Measurements from ENCODE around the gene SMIM36. TPM values are rescaled to one million over a fixed set of nuclear protein-coding genes. Genes with fewer than 3 reads are reported as not detected.

Gene SMIM36
- total RNA-seq, 1 donor from 2014 or later = not detected

DNA sequence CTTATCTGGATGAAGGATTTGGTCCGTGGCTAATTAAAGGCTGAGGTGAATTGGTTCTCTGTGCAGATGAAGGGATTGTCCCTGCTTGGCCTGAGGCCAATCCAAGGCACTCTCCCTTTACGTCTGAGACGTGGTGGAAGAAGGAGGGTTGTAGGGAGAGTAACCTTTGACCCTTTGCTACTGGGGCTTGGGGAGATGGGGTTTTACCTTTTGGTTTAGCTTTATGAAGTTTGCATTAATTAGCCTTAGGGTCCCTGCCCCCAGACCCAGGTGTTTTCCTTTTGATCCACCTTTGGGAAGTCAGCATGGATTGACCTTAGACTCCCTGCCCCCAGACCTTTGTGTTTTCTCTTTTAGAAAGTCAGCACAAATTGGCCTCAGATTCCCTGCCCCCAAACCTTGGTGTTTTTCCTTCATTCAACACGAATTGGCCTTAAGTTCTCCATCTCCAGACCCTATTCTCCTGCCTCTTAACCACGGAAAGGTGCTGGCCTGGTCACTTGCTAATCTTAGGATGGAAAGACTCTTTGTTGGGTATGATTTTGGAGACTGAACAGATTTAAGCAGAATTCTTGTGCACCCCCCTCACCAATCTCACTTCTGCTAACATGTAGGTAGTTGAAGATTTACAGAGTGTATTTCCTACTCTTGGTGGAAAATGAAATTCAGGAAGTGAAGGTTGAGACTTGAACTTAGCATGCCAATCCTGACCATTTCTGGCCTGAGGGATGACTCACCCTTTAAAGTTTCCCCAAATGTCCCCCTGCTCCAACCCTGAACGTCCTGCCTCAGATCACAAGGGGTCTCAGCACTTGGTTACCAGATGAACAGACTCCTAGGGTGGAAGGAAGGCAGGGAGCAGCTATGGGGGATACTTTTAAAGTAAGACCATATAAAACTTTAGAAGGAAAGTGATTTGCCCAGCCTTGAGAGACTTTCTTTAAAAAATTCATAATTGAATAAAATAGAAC is 66.5 kb downstream of the SMIM36 start:
- FAIRE-seq = peak; percentile 77
- H3K4me3 ChIP-seq (ENCODE audit: low read depth, low read length) = no peak overlapping the region
- TF ChIP-seq, protein P1, sequence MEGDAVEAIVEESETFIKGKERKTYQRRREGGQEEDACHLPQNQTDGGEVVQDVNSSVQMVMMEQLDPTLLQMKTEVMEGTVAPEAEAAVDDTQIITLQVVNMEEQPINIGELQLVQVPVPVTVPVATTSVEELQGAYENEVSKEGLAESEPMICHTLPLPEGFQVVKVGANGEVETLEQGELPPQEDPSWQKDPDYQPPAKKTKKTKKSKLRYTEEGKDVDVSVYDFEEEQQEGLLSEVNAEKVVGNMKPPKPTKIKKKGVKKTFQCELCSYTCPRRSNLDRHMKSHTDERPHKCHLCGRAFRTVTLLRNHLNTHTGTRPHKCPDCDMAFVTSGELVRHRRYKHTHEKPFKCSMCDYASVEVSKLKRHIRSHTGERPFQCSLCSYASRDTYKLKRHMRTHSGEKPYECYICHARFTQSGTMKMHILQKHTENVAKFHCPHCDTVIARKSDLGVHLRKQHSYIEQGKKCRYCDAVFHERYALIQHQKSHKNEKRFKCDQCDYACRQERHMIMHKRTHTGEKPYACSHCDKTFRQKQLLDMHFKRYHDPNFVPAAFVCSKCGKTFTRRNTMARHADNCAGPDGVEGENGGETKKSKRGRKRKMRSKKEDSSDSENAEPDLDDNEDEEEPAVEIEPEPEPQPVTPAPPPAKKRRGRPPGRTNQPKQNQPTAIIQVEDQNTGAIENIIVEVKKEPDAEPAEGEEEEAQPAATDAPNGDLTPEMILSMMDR (IDR thresholded peaks at IDR 0.05; ENCODE audit: insufficient read depth, low read length, severe bottlenecking) = no peak

DNA sequence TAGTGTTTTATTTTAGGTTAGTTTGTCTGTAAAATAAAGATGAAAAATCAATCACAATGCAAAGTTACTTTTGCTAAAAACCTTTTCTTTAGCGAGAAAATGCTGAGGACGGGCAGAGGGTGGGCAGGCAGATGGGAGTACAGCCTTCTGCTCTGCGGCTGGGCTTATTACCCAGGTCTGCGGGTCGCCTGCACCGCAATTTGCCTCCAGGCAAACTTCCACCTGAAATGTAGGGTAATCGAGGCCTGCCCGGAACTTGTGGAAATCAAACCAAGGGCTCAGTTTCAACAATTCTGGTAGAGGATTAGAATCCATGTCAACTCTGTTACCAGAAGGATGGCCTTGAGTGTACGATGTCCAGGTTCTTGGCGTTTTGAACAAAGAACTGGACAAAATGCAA is 67.3 kb downstream of the SMIM36 start:
- H3K36me3 ChIP-seq (ENCODE audit: control insufficient read depth, insufficient read depth, low read length) = no peaks in the 10 kb centered on the region
- TF ChIP-seq, protein P1 (IDR thresholded peaks at IDR 0.05; ENCODE audit: insufficient read depth, low read length, severe bottlenecking) = no peak
- H3K27me3 ChIP-seq (ENCODE audit: control insufficient read depth, insufficient read depth, low read length) = no peaks in the 10 kb centered on the region
- FAIRE-seq (no peak), DNase-seq (ENCODE audit: low read depth) (no peak)
- no peak overlapping the region for H3K4me3 ChIP-seq (ENCODE audit: low read depth, low read length)

More for the DNA sequence above, 66.5 kb downstream of the SMIM36 start:
- peak; percentile 16 for DNase-seq (ENCODE audit: low read depth)
- no peaks in the 10 kb centered on the region for H3K36me3 ChIP-seq (ENCODE audit: control insufficient read depth, insufficient read depth, low read length)
- no peaks in the 10 kb centered on the region for H3K27me3 ChIP-seq (ENCODE audit: control insufficient read depth, insufficient read depth, low read length)

DNA sequence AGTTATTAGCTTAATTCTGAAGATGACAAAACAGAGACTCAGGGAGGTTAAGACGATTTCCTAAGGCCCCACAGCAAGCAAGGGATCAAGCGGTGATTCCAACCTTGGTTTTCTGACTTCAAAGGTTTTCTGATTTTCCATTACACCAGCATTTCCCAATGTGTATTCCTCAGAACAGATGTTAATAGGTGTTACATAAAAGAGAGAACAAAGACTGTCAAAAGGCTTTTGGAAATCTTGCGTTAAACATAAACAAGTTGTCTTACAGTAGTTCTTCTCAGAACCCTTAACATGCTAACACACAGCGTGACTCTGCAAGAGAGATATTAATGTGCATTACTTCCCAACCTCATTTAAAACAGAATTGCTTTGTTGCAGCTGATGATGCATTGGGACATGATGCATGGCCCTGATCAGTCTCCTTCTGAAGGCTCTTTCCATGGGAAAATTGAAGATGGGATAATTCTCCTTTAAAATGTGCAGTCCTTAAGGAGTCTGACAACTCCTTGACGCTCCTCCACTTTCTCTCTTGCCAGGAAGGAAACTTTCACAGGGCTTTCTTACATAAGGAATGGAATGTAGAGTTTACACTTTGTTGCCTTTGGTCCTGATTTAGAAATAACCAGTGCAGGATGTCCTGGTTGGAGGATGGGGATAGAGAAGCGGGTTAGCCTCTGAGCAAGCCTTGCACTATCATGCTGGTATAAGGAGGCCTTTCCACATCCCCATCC is 68.1 kb downstream of the SMIM36 start:
- no peaks in the 10 kb centered on the region for H3K36me3 ChIP-seq (ENCODE audit: control insufficient read depth, insufficient read depth, low read length)
- no peak for DNase-seq (ENCODE audit: low read depth)
- H3K27me3 ChIP-seq (ENCODE audit: control insufficient read depth, insufficient read depth, low read length) = no peaks in the 10 kb centered on the region
- FAIRE-seq = peak; percentile 32
- no peak overlapping the region for H3K4me3 ChIP-seq (ENCODE audit: low read depth, low read length)
- TF ChIP-seq, protein P1 (IDR thresholded peaks at IDR 0.05; ENCODE audit: insufficient read depth, low read length, severe bottlenecking) = no peak

DNA sequence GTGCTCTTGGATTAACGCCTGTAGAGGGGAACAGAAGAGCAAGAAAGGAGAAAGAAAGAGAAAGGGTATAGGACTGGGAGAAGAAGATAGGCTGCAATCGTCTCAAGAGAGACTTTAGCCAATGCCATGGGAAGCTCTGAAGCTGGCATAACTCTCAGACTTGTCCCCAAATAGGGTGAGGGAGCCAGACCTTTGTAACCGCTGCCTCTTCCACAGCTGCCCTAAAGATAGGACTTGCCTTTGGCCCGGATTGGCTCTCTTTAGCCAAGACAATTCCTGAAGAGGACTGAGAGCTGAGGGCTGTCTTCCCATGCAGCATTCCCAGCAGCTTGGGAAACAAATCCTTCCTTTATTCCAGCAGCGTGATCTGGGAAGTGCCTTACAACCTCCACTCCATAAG is 68.8 kb downstream of the SMIM36 start:
- Histone ChIP-seq H3K27me3 (ENCODE audit: control insufficient read depth, insufficient read depth, low read length) (no peaks in the 10 kb centered on the region), H3K4me3 (ENCODE audit: low read depth, low read length) (no peak overlapping the region), H3K36me3 (ENCODE audit: control insufficient read depth, insufficient read depth, low read length) (no peaks in the 10 kb centered on the region)
- FAIRE-seq = no peak
- no peak for DNase-seq (ENCODE audit: low read depth)
- TF ChIP-seq, protein P1 (IDR thresholded peaks at IDR 0.05; ENCODE audit: insufficient read depth, low read length, severe bottlenecking) = no peak

DNA sequence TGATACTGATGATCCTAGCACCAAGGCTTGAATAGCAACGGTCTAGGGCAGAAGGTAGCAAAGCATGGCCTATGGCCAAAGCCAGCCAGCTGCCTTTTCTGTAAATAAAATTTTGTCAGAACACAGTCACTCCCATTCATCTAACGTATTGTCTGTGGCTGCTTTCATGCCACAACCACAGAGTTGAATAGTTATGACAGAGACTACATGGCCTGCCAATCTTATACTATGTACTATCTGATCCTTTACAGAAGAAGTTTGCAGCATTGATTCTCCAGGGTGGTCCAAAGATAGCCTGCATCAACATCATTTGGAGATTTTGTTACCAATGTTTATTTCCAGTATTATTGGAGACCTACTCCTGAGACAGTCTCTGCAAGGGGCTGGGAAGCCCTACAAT is 69.7 kb downstream of the SMIM36 start:
- DNase-seq (ENCODE audit: low read depth) (no peak), FAIRE-seq (no peak)
- TF ChIP-seq, protein P1 (IDR thresholded peaks at IDR 0.05; ENCODE audit: insufficient read depth, low read length, severe bottlenecking) = no peak
- Histone ChIP-seq H3K27me3 (ENCODE audit: control insufficient read depth, insufficient read depth, low read length) (no peaks in the 10 kb centered on the region), H3K36me3 (ENCODE audit: control insufficient read depth, insufficient read depth, low read length) (no peaks in the 10 kb centered on the region), H3K4me3 (ENCODE audit: low read depth, low read length) (no peak overlapping the region)

Data from bronchial epithelial cell (primary cell).